Fibroblast of lung (primary cell): Measurements from ENCODE around the gene CCDC89. TPM values are rescaled to one million over a fixed set of nuclear protein-coding genes. Genes with fewer than 3 reads are reported as not detected.
A peak's percentile ranks its signal among the peaks of the same experiment; 100 is the strongest.

ENCODE experiments used
- DNase-seq, 2 donors: peaks; one replicate each; pipeline versions ENCODE4 v3.0.0 to v3.0.0-alpha.2; 2010; ENCODE audit warnings: low read depth in 2 of 2
- H2AFZ ChIP-seq: 2 replicates; pipeline ENCODE4 v1.5.1; 2012; ENCODE audit warnings: low read length, control low read depth, inconsistent platforms
- H3K27ac ChIP-seq: 2 replicates; pipeline ENCODE4 v1.5.1; 2011; ENCODE audit warnings: low read length, control low read depth; ENCODE audit not compliant: insufficient read depth
- H3K27me3 ChIP-seq: 2 replicates; pipeline ENCODE4 v1.5.1; 2011; ENCODE audit warnings: mild to moderate bottlenecking, low read length; ENCODE audit not compliant: control insufficient read depth, insufficient read depth
- H3K36me3 ChIP-seq: 2 replicates; pipeline ENCODE4 v1.5.1; 2011; ENCODE audit warnings: low read length; ENCODE audit not compliant: control insufficient read depth, insufficient read depth
- H3K4me1 ChIP-seq: 2 replicates; pipeline ENCODE4 v1.5.1; 2011; ENCODE audit warnings: low read length; ENCODE audit not compliant: control insufficient read depth, insufficient read depth; ENCODE audit errors: extremely low read depth
- H3K4me2 ChIP-seq: 2 replicates; pipeline ENCODE4 v1.5.1; 2011; ENCODE audit warnings: low read length, control low read depth; ENCODE audit not compliant: insufficient read depth; ENCODE audit errors: extremely low read depth
- H3K4me3 ChIP-seq, 4 experiments: fragments of 200-600 bp in 1 of 4; sonication (generic) in 1 of 4; replicated peaks in 1 of 4; 2 replicates each; pipeline ENCODE4 v1.5.1; 2011 to 2016; ENCODE audit warnings: low read length in 4 of 4, low read depth in 3 of 4, mild to moderate bottlenecking in 3 of 4, control low read depth in 2 of 4, inconsistent platforms in 1 of 4, mixed read lengths in 1 of 4; ENCODE audit not compliant: insufficient read depth in 1 of 4; ENCODE audit errors: control extremely low read depth in 1 of 4
- H3K79me2 ChIP-seq: 2 replicates; pipeline ENCODE4 v1.5.1; 2012; ENCODE audit warnings: mild to moderate bottlenecking, low read length, inconsistent platforms; ENCODE audit not compliant: control insufficient read depth, insufficient read depth
- H3K9ac ChIP-seq: 2 replicates; pipeline ENCODE4 v1.5.1; 2011; ENCODE audit warnings: mild to moderate bottlenecking, low read length, control low read depth; ENCODE audit not compliant: insufficient read depth
- H3K9me3 ChIP-seq: 2 replicates; pipeline ENCODE4 v1.5.1; 2012; ENCODE audit warnings: low read depth, low read length; ENCODE audit not compliant: control insufficient read depth, insufficient read depth
- H4K20me1 ChIP-seq: 2 replicates; pipeline ENCODE4 v1.5.1; 2011; ENCODE audit warnings: low read length; ENCODE audit not compliant: control insufficient read depth, insufficient read depth; ENCODE audit errors: extremely low read depth
- EZH2 ChIP-seq: IDR thresholded peaks from 2 replicates; pipeline ENCODE4 v1.5.1; 2012; ENCODE audit warnings: low read length, control low read depth, mild to moderate bottlenecking; ENCODE audit errors: missing control alignments
- polyA plus RNA-seq, 2 donors: library from polyadenylated mRNA; depleted of rRNA in 1 of 2; stranded (reverse) in 1 of 2; unstranded in 1 of 2; fragments of >200 nt; gene quantifications; 2 replicates each; pipeline ENCODE4 v1.2.1, GENCODE V29; 2011 to 2012; ENCODE audit warnings: missing spikeins in 1 of 2
- total RNA-seq: library from RNA; depleted of rRNA; stranded (reverse); fragments of >200 nt; gene quantifications from 2 replicates; pipeline ENCODE4 v1.2.1, GENCODE V29; 2014
- TF ChIP-seq, protein P1 (sequence below), 2 donors: IDR thresholded peaks in 1 of 2; conservative IDR thresholded peaks in 1 of 2; 1 replicate in 1 of 2; 2 replicates in 1 of 2; pipeline ENCODE4 v1.5.1; 2011 to 2012; ENCODE audit warnings: low read length in 2 of 2, control low read depth in 1 of 2, inconsistent platforms in 1 of 2, low read depth in 1 of 2, mild to moderate bottlenecking in 1 of 2

CCDC89 gene
- total and polyA plus RNA-seq, 2 donors (not counting 1 experiment from before 2014, with no cell fraction given), result 2.3 to 4.1 TPM

DNA sequence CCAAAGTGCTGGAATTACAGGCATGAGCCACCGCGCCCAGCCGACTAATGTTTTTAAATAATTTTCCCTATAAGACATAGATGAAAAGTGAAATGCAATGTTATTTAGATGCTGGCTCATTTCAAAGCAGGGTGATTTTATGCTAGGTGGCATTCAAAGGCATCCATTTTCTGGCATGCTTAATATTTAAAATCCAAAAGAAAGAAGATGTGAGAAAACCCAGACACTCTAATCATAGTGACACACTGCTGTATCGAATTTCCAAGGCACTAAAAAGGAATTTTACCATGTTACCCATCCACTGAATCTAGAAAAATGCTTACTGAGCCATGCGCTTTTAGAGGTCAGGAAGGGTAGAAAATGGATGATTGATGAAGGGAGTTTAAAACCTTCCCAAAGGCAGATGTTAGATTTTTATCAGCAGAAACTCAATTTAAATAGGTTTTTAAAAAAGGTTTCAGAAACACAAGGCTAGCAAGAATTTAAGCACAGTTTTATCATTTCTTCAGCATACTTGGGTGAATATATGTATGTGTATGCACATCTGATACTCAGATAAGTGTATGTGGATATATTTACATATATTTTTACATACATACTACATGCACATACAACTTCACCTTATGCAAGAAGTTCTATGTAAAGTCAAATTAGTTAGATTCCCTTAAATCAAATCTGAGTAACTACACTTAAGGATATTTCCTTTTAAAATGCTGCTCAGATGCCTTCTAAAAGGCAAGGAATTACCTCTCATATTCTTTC, 24.1 kb upstream of the CCDC89 start:
- H3K79me2 ChIP-seq, result peaks cover 18% of the 10 kb centered on the region

DNA sequence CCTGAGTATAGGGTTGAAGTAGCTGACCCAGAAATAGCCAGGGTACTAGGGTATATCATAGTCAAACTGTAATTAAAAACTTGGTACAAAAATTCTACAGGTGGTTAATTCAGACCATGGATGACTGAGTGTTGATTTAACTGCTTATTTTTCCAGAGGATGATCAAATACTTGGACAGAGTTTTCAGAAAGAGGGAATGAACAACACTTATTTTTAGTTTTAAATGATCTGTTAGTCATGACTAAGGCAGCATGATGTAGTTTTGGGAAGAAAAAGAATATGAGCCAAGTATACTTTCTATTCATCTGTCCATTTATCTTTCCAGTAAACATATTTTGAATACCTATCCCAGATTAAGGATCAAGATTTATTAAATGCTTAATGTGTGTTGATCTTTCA, 19.8 kb upstream of the CCDC89 start:
- H3K27me3 ChIP-seq, result no peaks in the 10 kb centered on the region
- TF ChIP-seq EZH2, result no peak
- TF ChIP-seq, protein P1, sequence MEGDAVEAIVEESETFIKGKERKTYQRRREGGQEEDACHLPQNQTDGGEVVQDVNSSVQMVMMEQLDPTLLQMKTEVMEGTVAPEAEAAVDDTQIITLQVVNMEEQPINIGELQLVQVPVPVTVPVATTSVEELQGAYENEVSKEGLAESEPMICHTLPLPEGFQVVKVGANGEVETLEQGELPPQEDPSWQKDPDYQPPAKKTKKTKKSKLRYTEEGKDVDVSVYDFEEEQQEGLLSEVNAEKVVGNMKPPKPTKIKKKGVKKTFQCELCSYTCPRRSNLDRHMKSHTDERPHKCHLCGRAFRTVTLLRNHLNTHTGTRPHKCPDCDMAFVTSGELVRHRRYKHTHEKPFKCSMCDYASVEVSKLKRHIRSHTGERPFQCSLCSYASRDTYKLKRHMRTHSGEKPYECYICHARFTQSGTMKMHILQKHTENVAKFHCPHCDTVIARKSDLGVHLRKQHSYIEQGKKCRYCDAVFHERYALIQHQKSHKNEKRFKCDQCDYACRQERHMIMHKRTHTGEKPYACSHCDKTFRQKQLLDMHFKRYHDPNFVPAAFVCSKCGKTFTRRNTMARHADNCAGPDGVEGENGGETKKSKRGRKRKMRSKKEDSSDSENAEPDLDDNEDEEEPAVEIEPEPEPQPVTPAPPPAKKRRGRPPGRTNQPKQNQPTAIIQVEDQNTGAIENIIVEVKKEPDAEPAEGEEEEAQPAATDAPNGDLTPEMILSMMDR (conservative IDR thresholded peaks at IDR 0.05 in 1 of 2, IDR thresholded peaks at IDR 0.05 in 1 of 2; ENCODE audit: low read depth in 1 of 2, low read length in 2 of 2), result no peak
- no peaks in the 10 kb centered on the region for H3K79me2 ChIP-seq
- H3K27ac ChIP-seq, result peak overlapping the region; percentile 16
- H3K4me1 ChIP-seq, result peaks cover 2% of the 10 kb centered on the region
- H3K36me3 ChIP-seq, result peaks cover 2% of the 10 kb centered on the region
- no peak overlapping the region for H3K4me2 ChIP-seq
- no peak overlapping the region for H3K9ac ChIP-seq
- DNase-seq, result peak in 1 of 2 donors; percentile 85
- no peaks in the 10 kb centered on the region for H4K20me1 ChIP-seq
- no peaks in the 10 kb centered on the region for H3K9me3 ChIP-seq
- no peak overlapping the region for H3K4me3 ChIP-seq
- H2AFZ ChIP-seq, result no peak overlapping the region

More for the DNA sequence above, 24.1 kb upstream of the CCDC89 start:
- Histone ChIP-seq H3K27me3 (no peaks in the 10 kb centered on the region), H3K4me1 (peaks cover 8% of the 10 kb centered on the region), H3K36me3 (peaks cover 9% of the 10 kb centered on the region), H3K9ac (no peak overlapping the region), H2AFZ (no peak overlapping the region), H3K9me3 (no peaks in the 10 kb centered on the region), H3K27ac (no peak overlapping the region), H3K4me2 (no peak overlapping the region), H3K4me3 (no peak overlapping the region), H4K20me1 (no peaks in the 10 kb centered on the region)
- TF ChIP-seq EZH2, result no peak
- TF ChIP-seq, protein P1 (conservative IDR thresholded peaks at IDR 0.05 in 1 of 2, IDR thresholded peaks at IDR 0.05 in 1 of 2; ENCODE audit: low read depth in 1 of 2, low read length in 2 of 2), result no peak
- DNase-seq, result peak in 1 of 2 donors; percentile 37

DNA sequence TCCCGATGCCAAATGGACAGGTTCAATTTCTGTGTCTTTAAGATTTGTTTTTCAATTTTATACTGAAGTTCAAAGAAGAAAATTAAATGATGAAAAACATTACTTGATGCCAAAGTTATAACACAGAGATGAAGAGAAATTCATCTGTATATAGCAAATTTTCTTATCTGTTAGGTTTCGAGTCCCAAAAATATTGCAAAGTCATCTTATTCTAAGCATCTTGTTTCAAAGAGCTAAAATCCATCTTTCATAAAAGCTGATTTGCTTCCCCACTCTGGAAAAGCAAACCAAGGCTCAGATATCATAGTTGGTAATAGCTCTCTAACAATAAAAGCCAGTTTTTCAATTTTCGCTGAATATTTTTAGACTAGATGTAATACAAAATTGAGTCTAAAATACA, 19.0 kb upstream of the CCDC89 start:
- Histone ChIP-seq H2AFZ (no peak overlapping the region), H3K9me3 (no peaks in the 10 kb centered on the region), H3K9ac (no peak overlapping the region), H3K4me1 (peaks cover 2% of the 10 kb centered on the region), H3K27ac (no peak overlapping the region), H3K36me3 (peaks cover 2% of the 10 kb centered on the region), H3K27me3 (no peaks in the 10 kb centered on the region), H4K20me1 (no peaks in the 10 kb centered on the region), H3K4me2 (no peak overlapping the region), H3K79me2 (no peaks in the 10 kb centered on the region), H3K4me3 (no peak overlapping the region)
- no peak for TF ChIP-seq EZH2
- TF ChIP-seq, protein P1 (conservative IDR thresholded peaks at IDR 0.05 in 1 of 2, IDR thresholded peaks at IDR 0.05 in 1 of 2; ENCODE audit: low read depth in 1 of 2, low read length in 2 of 2), result no peak
- DNase-seq, result no peak
